HepG2 (cell line): ENCODE results near the gene CARD16.

ENCODE experiments used
- CTCF ChIP-seq: sonication (generic); formaldehyde crosslinking; IDR thresholded peaks from 2 replicates; pipeline ENCODE4 v1.5.0; 2020; ENCODE audit warnings: mild to moderate bottlenecking, missing genetic modification reagents, moderate library complexity
- EED ChIP-seq: sonication (generic); formaldehyde crosslinking; IDR thresholded peaks from 2 replicates; pipeline ENCODE4 v1.5.0; 2020; ENCODE audit warnings: mild to moderate bottlenecking, missing genetic modification reagents
- ELF4 ChIP-seq: sonication (generic); formaldehyde crosslinking; IDR thresholded peaks from 2 replicates; pipeline ENCODE4 v1.5.0; 2020; ENCODE audit warnings: missing genetic modification reagents, mild to moderate bottlenecking, moderate library complexity, borderline replicate concordance
- ELK4 ChIP-seq: sonication (generic); formaldehyde crosslinking; IDR thresholded peaks from 2 replicates; pipeline ENCODE4 v1.9.0; 2021; ENCODE audit warnings: missing genetic modification reagents, borderline replicate concordance
- HOXA3 ChIP-seq: sonication (generic); formaldehyde crosslinking; IDR thresholded peaks from 2 replicates; pipeline ENCODE4 v1.5.0; 2020; ENCODE audit warnings: missing genetic modification reagents
- MNT ChIP-seq: fragments of 450-650 bp; IDR thresholded peaks from 2 replicates; pipeline ENCODE4 v1.6.1; 2016
- NR2C2 ChIP-seq: sonication (generic); formaldehyde crosslinking; IDR thresholded peaks from 2 replicates; pipeline ENCODE4 v1.4.0; 2020; ENCODE audit warnings: missing genetic modification reagents, mild to moderate bottlenecking, moderate library complexity, borderline replicate concordance
- POLR2A ChIP-seq, 2 experiments: IDR thresholded peaks; 2 replicates each; pipeline ENCODE4 v1.6.1; 2011; ENCODE audit warnings: low read depth in 2 of 2, low read length in 2 of 2, mild to moderate bottlenecking in 1 of 2, moderate library complexity in 1 of 2; ENCODE audit not compliant: insufficient read depth in 1 of 2
- SMAD1 ChIP-seq: sonication (generic); formaldehyde crosslinking; IDR thresholded peaks from 2 replicates; pipeline ENCODE4 v1.4.0; 2020; ENCODE audit warnings: missing genetic modification reagents, low read depth, mild to moderate bottlenecking, borderline replicate concordance
- TFE3 ChIP-seq: IDR thresholded peaks from 2 replicates; pipeline ENCODE4 v1.6.1; 2016
- ZNF253 ChIP-seq: sonication (generic); formaldehyde crosslinking; IDR thresholded peaks from 2 replicates; pipeline ENCODE4 v1.8.0; 2022; ENCODE audit warnings: mild to moderate bottlenecking, missing genetic modification reagents, borderline replicate concordance

- TF ChIP-seq ELK4 (CRISPR knock-in tag) (no peak), SMAD1 (CRISPR knock-in tag) (no peak), ELF4 (CRISPR knock-in tag) (no peak), ZNF253 (CRISPR knock-in tag) (no peak), POLR2A (IDR thresholded peaks at IDR 0.05; ENCODE audit: insufficient read depth in 1 of 2, low read depth in 2 of 2, low read length in 2 of 2) (no peak), TFE3 (CRISPR knock-in tag) (no peak), CTCF (CRISPR knock-in tag) (no peak), EED (CRISPR knock-in tag) (no peak), MNT (no peak), NR2C2 (CRISPR knock-in tag) (no peak), HOXA3 (CRISPR knock-in tag) (no peak)
Measured at GRCh38 chr11:105005451-105005845, 39.7 kb downstream of the CARD16 start.
